Transverse colon (tissue), 4 donors: ENCODE results near the gene IL1B.

Source experiments
- EP300 ChIP-seq: sonication (generic); formaldehyde crosslinking; IDR thresholded peaks from one replicate; pipeline ENCODE4 v1.6.1; 2017; ENCODE audit warnings: antibody characterized with exemption, low read depth
- POLR2A ChIP-seq: fragments of 450-650 bp; IDR thresholded peaks from one replicate; pipeline ENCODE4 v1.6.1; 2016; ENCODE audit warnings: antibody characterized with exemption, mild to moderate bottlenecking, moderate library complexity
- POLR2AphosphoS5 ChIP-seq, 3 donors: sonication (generic); formaldehyde crosslinking; IDR thresholded peaks; one replicate each; pipeline ENCODE4 v1.6.1; 2016; ENCODE audit warnings: antibody characterized with exemption in 3 of 3
- TF ChIP-seq, protein P1 (sequence below), 5 experiments: fragments of 200-600 bp in 3 of 5; fragments of 450-650 bp in 2 of 5; sonication (generic) in 3 of 5; IDR thresholded peaks; 1 replicate in 2 of 5; 2 replicates in 3 of 5; pipeline ENCODE4 v1.5.1; 2016 to 2017; ENCODE audit warnings: antibody characterized with exemption in 5 of 5, inconsistent platforms in 3 of 5, mild to moderate bottlenecking in 2 of 5, moderate library complexity in 1 of 5

DNA sequence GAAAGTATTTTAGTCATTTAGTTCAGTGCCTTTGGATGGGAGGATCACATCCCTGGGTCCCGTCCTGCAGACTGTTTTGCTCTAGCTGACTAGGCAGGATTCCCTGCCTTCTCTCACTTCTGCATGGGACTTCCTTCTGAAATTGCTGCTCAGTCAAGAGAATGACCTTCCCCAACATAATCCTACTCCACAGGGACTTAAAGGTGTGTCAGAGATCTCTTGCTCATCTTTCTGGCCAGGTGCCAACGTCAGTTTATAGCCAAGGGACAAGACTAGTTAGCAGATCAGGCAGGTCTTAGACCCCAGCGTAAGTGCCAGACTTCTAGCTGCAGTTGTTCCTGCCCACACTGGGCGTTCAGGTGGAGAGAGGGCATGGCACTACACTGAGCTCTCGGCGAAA lies 9.5 kb upstream of the IL1B start:
- TF ChIP-seq, protein P1, sequence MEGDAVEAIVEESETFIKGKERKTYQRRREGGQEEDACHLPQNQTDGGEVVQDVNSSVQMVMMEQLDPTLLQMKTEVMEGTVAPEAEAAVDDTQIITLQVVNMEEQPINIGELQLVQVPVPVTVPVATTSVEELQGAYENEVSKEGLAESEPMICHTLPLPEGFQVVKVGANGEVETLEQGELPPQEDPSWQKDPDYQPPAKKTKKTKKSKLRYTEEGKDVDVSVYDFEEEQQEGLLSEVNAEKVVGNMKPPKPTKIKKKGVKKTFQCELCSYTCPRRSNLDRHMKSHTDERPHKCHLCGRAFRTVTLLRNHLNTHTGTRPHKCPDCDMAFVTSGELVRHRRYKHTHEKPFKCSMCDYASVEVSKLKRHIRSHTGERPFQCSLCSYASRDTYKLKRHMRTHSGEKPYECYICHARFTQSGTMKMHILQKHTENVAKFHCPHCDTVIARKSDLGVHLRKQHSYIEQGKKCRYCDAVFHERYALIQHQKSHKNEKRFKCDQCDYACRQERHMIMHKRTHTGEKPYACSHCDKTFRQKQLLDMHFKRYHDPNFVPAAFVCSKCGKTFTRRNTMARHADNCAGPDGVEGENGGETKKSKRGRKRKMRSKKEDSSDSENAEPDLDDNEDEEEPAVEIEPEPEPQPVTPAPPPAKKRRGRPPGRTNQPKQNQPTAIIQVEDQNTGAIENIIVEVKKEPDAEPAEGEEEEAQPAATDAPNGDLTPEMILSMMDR (IDR thresholded peaks at IDR 0.05): no peak
- TF ChIP-seq POLR2A (no peak), EP300 (no peak), POLR2AphosphoS5 (IDR thresholded peaks at IDR 0.05) (no peak)
